ENCODE results near the gene SOX6.

- TF ChIP-seq, protein P1, sequence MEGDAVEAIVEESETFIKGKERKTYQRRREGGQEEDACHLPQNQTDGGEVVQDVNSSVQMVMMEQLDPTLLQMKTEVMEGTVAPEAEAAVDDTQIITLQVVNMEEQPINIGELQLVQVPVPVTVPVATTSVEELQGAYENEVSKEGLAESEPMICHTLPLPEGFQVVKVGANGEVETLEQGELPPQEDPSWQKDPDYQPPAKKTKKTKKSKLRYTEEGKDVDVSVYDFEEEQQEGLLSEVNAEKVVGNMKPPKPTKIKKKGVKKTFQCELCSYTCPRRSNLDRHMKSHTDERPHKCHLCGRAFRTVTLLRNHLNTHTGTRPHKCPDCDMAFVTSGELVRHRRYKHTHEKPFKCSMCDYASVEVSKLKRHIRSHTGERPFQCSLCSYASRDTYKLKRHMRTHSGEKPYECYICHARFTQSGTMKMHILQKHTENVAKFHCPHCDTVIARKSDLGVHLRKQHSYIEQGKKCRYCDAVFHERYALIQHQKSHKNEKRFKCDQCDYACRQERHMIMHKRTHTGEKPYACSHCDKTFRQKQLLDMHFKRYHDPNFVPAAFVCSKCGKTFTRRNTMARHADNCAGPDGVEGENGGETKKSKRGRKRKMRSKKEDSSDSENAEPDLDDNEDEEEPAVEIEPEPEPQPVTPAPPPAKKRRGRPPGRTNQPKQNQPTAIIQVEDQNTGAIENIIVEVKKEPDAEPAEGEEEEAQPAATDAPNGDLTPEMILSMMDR (conservative IDR thresholded peaks at IDR 0.05 in 1 of 2, IDR thresholded peaks at IDR 0.05 in 1 of 2; ENCODE audit: extremely low read depth in 1 of 2, insufficient read depth in 1 of 2, low read depth in 1 of 2, low read length in 2 of 2) = no peak
- TF ChIP-seq EZH2 (IDR thresholded peaks at IDR 0.05; ENCODE audit: borderline replicate concordance, low read length) = no peak
Measured at GRCh38 chr11:16404781-16405285, 48.5 kb upstream of the SOX6 start.

Data from mammary epithelial cell (primary cell).